GM21723 (cell line): ENCODE results near the gene PTRH1.

Experiments
- ATAC-seq: cut with Tn5 transposase; IDR thresholded peaks from one replicate; pipeline ENCODE4 v1.9.1; 2021; ENCODE audit warnings: mild to moderate bottlenecking, moderate library complexity; ENCODE audit not compliant: unreplicated experiment

Gene PTRH1

DNA sequence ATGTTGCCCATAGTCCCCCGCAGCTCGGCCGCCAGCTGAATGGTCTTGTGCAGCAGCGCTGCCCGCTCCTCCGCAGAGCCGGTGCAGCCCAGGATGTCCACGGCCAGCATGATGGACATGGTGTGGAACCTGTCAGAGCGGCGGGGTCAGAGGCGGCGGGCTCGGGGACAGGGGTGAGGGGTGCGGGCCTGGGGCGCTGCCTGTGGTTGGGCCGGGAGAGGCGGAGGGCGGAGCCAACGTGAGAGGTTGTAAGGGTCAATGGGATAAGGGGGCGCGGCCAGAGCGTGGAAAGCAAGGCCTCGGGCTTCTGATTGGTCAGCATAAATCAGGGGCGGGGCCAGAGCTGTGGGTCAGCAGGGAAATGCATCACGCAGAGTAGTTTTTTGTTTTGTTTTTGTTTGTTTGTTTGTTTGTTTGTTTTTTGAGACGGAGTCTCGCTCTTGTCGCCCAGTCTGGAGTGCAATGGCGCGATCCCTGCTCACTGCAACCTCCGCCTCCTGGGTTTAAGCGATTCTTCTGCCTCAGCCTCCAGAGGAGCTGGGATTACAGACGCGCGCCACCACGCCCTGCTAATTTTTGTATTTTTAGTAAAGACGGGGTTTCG lies 26.5 kb upstream of the PTRH1 start:
- no peak for ATAC-seq

DNA sequence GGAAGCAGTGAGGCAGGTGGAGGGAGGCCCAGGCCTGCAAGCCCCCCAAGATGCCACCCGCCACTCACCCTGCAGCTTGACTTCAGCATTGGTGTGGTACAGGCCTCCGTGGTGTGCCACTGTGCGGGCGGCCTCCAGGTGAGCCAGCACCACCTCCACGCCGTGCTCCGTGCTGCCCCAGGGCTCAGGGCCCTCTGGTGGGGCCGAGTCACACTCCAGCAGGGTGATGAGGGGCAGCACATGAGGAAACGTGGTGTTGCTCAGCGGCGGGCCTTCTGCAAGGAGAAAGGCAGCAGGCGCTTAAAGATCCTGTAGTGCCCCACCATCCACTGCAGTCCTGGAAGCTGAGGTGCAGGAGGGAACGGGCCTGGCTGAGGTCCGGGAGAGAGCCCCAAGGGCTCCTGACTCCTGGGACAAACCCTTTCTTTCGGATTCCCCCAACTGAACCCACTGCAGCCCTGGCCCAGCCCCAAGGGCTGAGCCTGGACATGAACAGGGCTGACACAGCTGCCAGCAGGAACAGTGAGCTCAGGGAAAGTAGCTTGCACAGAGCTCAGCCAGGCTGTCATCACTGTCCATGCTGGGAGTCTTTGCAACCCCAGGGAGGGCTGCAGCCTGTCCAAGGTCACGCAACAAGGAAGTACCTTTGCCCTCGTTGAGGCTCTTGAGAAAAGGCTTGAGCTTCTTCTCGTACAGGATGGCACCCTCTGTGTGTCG lies 24.3 kb upstream of the PTRH1 start:
- ATAC-seq, result no peak

DNA sequence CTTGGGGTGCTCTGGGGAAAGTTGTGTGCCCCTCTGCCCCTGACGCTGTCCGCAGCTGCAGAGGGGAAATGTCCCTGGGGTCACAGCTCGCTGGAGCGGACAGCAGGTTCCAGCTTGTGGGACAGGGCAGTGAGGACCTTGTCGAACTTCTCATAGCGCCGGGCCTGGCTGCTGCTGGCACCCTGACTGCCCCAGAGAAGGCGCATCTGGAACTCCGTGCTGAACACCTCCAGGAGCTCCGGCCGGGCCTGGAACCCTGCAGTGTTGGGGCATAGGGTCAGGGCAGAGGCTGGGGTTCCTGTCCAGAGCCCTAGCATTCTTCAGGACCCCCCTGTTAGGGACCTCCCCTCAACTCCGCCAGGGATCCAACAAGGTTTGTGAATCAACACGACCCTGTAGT lies 23.2 kb upstream of the PTRH1 start:
- ATAC-seq, result no peak

DNA sequence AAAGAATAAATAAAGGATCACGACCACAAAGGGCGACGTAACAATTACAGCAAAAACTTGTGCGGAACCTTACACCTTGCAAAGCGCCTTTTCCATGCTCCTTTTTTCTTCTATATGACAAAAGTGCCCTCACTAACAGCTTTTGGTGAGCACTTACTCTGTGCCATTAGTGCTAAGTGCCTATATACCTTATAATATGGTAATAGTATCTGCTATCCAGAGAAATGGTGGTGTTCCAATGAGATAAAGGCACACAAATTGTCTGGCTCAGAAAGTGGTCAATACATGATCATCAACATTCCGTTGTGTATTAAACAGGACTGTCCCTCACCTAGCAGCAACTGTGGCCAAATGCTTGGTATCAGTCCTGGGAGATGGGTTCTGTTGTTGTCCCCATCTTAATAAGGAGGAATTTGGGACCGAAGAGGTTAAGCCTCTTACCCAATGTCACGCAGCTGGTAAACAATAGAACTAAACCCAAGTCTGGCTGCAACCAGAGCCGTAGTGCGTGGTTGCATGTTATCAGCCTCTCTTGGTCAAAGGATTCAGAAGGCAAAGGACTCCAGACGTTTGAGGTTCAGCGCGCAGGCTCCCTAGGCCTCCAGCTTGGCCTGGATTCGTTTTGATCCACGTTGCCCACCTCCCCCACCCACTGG lies 20.2 kb upstream of the PTRH1 start:
- peak; percentile 13 for ATAC-seq

DNA sequence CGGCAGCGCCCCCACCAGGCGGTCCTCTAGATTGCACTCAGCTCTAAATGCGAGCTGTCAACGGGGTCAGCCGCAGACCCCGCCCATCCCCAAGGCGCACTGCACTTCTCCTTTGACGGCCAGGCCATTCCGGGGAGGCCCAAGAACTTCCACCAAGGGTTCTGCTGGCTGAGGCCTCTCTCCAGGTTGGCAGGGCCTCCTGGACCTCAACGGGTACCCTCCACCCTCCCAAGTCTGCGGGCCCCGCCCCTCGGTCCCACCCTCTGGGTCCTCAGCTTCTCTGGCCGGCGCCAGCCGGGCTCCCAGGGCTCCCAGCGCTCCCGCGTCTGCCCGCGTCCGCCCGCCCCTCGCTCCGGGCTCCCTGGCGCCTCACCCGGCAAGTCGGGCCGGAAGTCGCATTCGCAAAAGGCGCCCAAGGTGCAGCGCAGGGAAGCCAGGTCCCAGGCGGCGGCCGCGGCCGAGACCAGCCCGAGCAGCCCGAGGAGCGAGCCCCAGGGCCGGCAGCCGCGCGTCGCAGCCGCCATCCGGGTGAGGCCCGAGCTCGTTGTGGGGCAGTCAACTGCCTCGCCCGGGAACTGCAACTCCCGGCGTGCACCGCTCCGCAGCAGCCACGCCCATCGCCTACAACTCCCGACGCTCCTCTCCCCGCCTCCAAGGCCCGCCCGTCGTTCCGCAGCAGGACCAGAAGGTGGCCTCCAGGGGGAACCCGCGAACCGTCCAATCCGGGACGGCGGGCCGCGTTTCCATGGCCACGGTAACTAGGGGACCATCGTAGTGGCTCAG lies 19.5 kb upstream of the PTRH1 start, which contains the start of gene TOR2A:
TOR2A (minus strand) TSS at position 548 of the 783 bp plus-strand sequence; CDS start at position 524, 24 bp downstream.
- ATAC-seq, result peak; percentile 83

DNA sequence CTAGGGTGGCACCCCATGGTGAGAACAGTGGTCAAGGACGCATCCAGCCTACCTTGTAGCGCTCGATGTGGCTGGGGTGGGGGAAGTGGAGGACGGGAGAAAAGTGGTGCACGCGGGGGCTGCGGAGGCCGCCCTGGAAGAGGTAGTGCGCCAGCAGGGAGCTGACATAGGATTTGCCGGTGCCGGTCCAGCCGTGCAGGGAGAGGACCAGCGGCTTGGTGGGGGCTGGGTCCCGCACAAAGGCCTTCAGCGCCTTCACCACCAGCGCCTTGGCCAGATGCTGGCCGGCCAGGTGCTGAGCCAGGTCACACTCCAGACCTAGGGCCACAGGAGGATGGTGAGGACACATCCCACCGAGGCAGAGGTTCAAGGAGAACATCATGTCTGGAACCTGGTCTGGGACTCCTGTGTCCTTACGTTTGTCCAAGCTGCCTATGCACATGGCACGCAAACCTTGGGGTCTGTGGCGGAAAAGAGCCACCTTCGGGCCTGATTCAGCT lies 18.8 kb upstream of the PTRH1 start:
- ATAC-seq, result no peak

DNA sequence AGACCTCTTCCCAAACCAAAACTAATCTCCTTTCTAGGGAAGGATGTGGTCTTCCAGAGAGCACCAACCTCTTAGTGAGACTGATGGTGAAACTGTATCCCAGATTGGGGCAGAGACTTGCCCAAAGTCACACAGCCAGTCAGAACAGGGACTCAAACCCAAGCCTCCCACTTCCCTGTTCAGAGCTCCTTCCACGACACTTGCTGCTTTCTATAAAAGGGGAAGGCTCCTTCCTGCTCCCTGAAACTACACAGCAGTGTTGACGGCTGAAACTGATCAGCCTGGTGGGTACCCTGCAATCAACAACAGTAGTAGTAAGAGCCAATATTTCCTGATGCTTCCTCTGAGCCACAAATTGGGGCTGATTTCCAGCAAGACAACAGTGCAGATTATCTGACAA lies 18.2 kb upstream of the PTRH1 start:
- ATAC-seq, result no peak

DNA sequence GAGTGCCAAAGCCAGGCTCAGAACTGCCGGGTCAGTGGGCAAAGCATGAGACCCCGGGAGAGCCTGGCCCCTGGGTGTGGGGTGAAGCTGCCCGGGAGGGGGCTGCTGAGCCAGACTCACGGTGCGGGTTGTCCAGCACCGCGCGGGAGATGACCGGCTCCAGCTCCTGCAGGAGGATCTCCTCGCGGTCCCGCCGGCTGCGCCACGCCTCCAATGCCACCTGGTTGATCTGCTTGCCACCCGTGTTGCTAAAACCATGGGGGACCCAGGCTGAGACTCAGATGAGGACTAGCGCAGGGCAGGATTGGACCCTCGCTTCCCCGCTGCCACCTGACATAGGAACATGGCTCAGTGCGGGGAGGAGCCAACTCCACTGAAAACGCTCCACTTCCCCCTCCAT lies 17.0 kb upstream of the PTRH1 start:
- ATAC-seq, result no peak

DNA sequence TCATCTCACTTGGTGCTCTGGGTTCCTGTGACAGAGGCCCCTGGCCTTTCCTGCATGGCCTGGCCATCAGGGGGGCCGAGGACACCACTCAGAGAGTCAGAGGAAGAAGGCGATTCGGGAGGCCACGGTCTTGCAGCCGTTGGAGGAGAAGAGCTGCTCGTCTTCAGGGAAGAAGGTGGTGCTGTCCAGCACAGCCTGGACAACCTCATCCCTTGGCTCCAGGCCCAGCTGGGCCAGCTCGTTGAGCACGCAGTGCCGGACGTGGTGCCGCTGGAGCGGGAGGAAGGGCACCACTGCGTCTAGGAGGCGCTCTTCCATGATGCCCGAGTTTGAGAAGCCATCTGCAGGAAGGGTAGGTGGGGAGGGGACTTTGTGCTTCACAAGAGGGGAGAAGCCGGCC lies 16.5 kb upstream of the PTRH1 start:
- no peak for ATAC-seq

DNA sequence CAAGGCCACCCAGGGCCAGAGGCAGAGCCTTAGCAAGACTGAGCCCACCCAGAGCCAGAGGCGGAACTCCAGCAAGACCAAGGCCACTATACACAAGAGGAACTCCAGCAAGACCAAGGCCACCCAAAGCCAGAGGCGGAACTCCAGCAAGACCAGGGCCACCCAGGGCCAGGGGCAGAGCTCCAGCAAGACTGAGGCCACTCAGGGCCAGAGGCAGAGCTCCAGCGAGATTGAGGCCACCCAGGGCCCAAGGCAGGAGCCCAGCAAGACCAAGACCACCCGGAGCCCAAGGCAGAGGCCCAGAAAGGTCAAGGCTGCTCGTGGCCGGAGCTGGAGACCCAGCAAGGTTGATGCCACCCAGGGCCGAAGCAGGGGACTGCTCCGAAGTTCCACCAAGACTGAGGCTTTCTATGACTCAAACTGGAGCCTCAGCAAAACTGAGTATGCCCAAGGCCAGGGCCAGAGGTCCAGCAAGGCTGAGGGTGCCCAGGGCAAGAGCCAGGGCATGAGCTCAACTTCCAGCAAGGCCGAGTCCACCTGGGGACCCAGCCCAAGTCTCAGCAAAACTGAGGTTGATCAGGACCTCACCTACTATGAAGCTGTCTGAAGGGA lies 15.4 kb upstream of the PTRH1 start:
- ATAC-seq, result no peak

DNA sequence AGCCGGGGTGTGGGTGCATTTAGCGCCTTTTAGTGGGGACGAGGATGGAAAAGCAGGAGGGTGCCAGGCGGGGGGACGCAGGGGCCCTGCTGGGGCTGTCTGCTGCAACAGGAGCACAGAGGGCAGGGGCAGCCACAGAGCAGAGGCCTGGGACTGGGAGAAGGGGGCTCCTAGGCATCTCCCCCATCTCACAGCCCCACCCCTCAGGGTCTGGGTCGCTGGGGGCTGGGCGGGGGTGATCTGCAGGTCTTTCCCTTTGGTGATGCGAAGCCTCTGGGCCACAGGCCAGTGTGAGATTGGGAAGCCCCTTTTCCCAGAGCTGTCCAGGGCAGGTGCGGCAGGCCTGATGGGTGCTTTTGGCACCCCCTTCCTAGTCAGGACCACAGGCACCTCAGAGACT lies 14.8 kb upstream of the PTRH1 start:
- no peak for ATAC-seq

DNA sequence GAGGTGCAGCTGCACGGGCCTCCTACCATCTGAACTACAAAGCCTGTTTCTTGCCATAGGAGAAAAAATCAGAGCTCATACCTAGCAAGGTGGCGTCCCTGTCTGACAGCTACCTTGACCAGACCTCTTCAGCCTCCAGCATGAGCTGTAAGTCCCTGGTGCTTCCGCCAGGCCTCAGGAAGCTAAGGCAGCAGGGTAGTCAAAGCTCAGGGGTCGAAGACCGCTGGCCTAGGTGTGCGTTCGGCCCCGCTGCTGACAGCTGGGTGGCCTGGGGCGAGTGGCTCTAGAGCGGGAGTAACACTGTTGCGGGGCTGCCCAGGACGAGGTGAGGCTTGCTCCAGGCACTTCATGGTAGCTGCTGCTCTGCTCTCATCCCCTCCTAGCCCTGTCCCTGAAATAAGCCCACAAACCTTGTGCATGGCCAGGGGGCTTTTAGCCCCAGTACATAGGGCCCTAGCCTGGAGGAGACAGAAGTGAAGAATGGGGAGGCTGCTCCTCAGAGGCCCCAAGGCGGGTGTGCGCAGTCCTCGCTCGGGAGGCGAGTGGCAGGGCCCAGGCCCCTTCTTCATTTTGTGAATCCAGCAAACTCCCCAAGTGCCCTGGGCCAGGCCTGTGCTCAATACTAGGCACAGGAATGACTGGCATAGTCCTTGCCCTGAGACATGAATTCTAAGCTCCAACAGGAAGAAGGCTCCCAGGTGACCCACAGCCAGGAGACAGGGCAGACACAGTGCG lies 14.2 kb upstream of the PTRH1 start:
- ATAC-seq, result no peak

DNA sequence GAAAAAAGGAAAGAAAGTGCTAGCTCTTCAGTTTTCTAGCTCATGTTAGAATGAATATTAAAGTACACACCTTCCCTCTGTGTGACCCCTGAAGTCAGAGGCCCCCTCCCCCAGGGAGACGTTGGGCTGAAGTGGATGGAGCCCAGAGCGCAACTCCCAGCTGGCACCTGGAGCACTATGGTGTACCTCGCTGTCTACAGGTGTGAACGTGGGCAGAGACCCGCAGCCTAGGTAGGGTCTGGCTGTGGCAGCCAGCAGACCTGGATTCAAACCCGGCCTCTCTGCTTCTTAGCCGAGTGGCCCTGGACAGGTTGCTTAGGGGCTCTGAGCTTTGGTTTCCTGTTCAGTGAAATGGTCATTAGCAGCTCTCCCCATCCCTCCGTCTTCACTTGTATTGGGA lies 13.3 kb upstream of the PTRH1 start:
- no peak for ATAC-seq

DNA sequence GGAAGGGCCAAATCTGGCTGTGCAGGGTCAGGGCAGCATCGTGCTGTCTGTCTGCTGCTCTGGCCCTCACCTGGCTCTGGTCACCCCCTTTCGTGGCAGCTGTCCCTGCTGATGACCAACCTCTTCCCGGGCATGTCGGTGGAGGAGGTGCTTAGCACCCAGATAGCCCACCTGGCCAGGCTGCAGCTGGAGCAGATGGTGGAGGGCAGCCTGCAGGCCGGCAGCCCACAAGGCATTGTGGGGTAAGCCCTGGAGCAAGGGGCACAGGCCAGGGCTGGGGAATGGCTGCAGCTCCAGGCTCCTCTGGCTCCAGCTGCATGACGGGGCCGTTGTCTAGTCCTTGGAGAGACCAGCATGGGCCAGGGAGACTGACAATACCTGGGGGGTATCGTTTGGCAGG lies 11.4 kb upstream of the PTRH1 start:
- no peak for ATAC-seq

DNA sequence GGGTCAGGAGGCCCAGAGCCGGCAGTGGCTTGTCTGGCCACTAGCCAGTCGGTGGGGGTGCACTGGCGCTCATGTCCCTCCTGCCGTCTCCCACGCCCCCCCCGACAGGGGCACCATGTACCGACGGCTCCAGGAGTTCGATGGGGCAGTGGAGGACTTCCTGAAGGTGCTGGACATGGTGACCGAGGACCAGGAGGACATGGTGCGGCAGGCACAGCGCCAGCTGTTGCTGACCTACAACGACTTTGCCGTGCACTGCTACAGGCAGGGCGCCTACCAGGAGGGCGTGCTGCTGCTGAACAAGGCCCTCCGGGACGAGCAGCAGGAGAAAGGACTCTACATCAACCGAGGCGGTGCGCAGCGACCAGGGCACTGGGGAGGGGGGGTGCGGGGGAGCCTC lies 8.5 kb upstream of the PTRH1 start:
- ATAC-seq, result no peak

DNA sequence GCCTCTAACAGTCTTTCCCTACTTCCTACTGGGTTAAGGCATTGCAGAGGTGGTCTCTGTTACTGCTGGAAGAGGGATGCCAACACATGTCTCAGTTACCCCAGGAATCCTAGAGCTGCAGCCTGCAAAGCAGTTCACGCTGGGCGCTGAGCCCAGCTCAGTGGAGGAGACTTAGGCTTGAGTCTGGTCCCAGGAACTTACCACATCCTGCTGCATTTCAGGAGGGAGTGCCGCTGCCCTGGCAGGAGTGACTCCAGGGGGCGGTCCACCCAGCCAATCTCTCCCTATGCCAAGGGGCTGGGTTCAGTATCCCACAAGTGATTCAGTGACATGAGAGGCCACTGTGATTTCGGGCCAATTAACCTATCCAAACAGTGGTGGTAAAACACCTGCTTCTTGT lies 8.0 kb upstream of the PTRH1 start:
- no peak for ATAC-seq

DNA sequence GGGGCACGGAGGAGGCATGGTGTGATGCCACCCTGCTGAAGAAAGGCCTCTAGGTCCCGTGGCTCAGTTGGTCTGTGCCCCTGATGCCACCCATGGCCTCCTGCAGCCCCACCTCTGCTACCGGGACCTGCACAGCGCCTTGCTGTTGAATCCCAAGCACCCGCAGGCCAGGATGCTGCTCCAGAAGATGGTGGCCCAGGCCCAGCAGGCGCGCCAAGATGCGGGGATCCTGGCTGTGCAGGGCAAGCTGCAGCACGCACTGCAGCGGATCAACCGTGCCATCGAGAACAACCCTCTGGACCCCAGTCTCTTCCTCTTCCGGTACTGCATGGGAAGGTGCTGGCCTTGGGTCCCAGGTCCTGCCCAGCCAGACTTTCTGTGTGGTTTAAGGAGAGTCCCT lies 7.5 kb upstream of the PTRH1 start:
- no peak for ATAC-seq

DNA sequence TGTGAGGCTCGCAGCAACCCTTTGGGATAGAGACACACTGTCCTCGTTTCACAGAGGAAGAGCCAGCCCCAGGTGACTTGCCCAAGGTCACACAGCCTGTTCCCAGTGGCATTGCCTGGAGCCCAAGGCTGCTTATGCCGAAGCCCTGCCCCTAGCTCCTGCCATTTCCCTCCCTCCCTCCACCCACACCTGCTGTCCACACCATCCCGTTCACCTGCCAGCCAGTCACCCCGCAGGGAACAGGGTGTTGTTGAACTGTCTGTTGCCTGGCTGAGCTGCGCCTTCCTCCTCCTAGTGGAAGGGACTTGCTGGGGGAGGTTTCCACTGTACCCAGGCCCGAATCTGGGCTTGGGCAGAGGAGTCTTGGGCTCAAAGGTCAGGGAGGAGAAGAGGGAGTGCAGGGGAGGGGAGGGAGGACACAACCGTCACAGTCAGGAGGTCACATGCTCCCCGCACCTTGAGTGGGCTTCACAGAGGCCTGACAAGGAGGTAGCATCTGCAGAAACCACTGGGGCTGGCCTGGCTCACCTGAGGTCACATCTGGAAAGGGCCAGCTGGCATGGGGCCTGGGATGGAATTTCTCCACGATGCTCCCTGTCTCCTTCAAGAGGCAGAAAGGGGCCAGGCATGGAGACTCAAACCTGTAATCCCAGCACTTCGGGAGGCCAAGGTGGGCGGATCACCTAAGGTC lies 6.7 kb upstream of the PTRH1 start:
- no peak for ATAC-seq

DNA sequence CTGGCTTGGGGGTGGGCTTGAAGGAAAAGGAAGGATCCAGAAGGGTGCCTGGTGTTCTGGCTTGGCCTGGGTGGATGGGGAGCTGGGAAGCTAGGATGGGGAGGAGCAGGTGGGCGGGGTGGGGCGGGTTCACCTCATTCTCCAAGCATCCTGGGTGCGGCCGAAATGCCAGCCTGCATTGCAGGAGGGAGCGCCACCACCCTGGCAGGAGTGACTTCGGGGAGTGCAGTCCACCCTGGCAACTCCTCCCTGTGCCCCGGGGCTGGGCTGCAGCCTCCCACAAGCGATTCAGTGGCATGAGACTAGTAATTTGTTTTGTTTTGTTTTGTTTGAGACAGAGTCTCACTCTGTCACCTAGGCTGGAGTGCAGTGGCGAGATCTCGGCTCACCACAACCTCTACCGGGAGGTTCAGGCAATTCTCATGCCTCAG lies 5.9 kb upstream of the PTRH1 start:
- no peak for ATAC-seq

DNA sequence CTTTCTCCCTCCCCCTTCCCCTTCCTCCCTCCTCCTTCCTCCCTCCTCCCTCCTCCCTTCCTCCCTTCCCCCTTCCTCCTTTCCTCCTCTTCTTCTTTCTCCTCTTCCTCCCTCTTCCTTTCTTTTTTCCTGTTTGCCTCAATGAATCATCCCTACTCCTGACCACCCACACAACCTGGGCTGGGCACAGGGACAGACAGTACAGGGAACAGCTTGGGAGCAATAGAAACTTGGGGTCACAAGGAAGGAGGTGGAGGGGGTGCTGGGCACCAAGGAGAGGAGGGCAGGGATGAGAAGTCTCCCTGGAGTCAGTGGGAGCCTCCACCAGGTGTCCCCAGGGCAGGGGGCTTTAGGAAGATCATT lies 5.4 kb upstream of the PTRH1 start:
- no peak for ATAC-seq
